BJ (cell line): ENCODE results near the gene SPTAN1. TPM values are rescaled to one million over a fixed set of nuclear protein-coding genes. Genes with fewer than 3 reads are reported as not detected.
"Not testable (repeated sequence)": the region's sequence is repeated elsewhere in the genome, so short reads cannot be mapped to it uniquely, and the experiment has no call there.

Experiments
- CTCF ChIA-PET: fragments of 350-600 bp; formaldehyde crosslinking; extraction: SDS; loops from one replicate; lab custom pipeline; 2021; ENCODE audit warnings: antibody characterized with exemption, inconsistent platforms; lab: Yijun Ruan, JAX
- POLR2A ChIA-PET: fragments of 300-600 bp; sonication (Branson Sonifier 250); formaldehyde crosslinking; extraction: SDS; loops from one replicate; lab custom pipeline; 2021; ENCODE audit warnings: antibody characterized with exemption; lab: Charles Lee
- DNase-seq: peaks from one replicate; pipeline ENCODE4 v3.0.0-alpha.2; 2011; ENCODE audit warnings: low read depth
- H3K27me3 ChIP-seq: 2 replicates; pipeline ENCODE4 v1.6.0; 2011; ENCODE audit warnings: low read length; ENCODE audit not compliant: control insufficient read depth, insufficient read depth
- H3K36me3 ChIP-seq: 2 replicates; pipeline ENCODE4 v1.5.1; 2011; ENCODE audit warnings: low read length; ENCODE audit not compliant: control insufficient read depth, insufficient read depth
- H3K4me3 ChIP-seq: 2 replicates; pipeline ENCODE4 v1.5.1; 2011; ENCODE audit warnings: low read depth, mild to moderate bottlenecking, control low read depth, low read length
- polyA minus RNA-seq: library from RNA; depleted of rRNA, polyadenylated mRNA; stranded (reverse); fragments of >200 nt; gene quantifications from 2 replicates; pipeline ENCODE4 v1.2.3, GENCODE V29; 2011; rRNA and poly(A)+ RNA removed
- polyA plus RNA-seq: library from polyadenylated mRNA; depleted of rRNA; stranded (reverse); fragments of >200 nt; gene quantifications from 2 replicates; pipeline ENCODE4 v1.2.3, GENCODE V29; 2011; rRNA removed
- TF ChIP-seq, protein P1 (sequence below): IDR thresholded peaks from 2 replicates; pipeline ENCODE4 v1.5.1; 2011; ENCODE audit warnings: low read depth, mild to moderate bottlenecking, control low read depth, inconsistent platforms, low read length, moderate library complexity; ENCODE audit not compliant: insufficient read depth

SPTAN1 gene
- polyA plus RNA-seq: 201 and 317 TPM in 2 replicates
- 561 and 622 TPM in 2 replicates for polyA minus RNA-seq

DNA sequence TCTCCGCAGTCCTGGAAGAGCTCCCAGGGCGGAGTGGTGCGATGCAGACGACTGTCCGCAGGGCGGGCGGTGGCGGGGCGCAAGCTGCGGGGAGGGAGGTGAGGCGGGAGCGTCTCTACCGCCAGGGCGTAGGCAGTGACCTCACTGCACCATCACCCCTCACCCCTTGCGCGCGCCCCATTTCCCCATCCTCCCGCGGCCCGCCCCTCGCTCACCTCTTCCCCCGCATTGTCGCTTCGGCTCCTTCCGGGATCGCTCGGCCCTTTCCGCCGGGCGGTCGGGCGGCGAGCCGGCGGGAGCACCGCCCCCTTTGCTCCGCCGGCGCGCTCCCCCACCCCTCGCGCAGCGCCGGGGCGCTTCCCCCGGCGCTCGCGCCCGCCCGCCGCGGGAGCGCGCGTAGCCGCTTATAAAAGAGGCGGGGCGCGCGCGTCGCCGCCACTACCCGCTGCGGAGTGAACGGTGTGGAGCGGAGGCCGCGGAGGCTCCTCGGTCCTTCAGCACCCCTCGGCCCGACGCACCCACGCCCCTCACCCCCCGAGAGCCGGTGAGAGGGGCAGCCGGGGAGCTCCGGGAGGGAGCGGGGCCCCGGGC, at the start of gene SPTAN1:
Gene SPTAN1, plus strand, starts transcription at position 435 of the 591 bp plus-strand sequence. CDS start 14,154 bp downstream, outside the sequence.
- CTCF ChIA-PET: interaction anchor here (0.6 to 1.8 kb wide), 4 partner anchors 83 to 190 kb away, joined by 3 to 5 read pairs (median 4); partner anchors contain the start of gene CERCAM
- DNase-seq: peak; percentile 63
- TF ChIP-seq, protein P1, sequence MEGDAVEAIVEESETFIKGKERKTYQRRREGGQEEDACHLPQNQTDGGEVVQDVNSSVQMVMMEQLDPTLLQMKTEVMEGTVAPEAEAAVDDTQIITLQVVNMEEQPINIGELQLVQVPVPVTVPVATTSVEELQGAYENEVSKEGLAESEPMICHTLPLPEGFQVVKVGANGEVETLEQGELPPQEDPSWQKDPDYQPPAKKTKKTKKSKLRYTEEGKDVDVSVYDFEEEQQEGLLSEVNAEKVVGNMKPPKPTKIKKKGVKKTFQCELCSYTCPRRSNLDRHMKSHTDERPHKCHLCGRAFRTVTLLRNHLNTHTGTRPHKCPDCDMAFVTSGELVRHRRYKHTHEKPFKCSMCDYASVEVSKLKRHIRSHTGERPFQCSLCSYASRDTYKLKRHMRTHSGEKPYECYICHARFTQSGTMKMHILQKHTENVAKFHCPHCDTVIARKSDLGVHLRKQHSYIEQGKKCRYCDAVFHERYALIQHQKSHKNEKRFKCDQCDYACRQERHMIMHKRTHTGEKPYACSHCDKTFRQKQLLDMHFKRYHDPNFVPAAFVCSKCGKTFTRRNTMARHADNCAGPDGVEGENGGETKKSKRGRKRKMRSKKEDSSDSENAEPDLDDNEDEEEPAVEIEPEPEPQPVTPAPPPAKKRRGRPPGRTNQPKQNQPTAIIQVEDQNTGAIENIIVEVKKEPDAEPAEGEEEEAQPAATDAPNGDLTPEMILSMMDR: 0 out of 2 replicates have a peak, but pooled peaks have one; percentile 8
- Histone ChIP-seq H3K36me3 (no peaks in the 10 kb centered on the region), H3K27me3 (no peaks in the 10 kb centered on the region), H3K4me3 (peak within 1 kb of the TSS; percentile 92)
- POLR2A ChIA-PET: interaction anchor here (0.5 to 1.1 kb wide), 5 partner anchors 24 to 131 kb away, joined by 3 to 8 read pairs (median 4); partner anchors contain the start of genes CERCAM and GLE1

DNA sequence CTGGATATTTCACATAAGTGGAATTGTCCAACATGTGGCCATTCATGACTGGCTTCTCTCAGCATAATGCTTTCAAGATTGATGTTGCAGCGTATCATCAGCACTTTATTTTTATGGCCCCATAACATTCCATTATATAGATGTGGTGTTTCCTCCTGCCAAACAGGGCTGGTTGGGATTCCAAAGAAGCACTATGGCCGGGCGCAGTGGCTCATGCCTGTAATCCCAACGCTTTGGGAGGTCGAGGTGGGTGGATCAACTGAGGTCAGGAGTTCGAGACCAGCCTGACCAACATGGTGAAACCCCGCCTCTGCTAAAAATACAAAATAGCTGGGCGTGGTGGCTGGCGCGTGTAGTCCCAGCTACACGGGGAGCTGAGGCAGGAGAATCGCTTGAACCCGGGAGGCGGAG, 49.0 kb upstream of the SPTAN1 start:
- DNase-seq: peak; percentile 81
- POLR2A ChIA-PET, H3K36me3 ChIP-seq, H3K4me3 ChIP-seq, H3K27me3 ChIP-seq: not testable (repeated sequence)
- CTCF ChIA-PET: interaction anchor here (0.8 kb wide), 1 partner anchor 162 kb away, joined by 3 read pairs; no protein-coding TSS in a partner anchor

DNA sequence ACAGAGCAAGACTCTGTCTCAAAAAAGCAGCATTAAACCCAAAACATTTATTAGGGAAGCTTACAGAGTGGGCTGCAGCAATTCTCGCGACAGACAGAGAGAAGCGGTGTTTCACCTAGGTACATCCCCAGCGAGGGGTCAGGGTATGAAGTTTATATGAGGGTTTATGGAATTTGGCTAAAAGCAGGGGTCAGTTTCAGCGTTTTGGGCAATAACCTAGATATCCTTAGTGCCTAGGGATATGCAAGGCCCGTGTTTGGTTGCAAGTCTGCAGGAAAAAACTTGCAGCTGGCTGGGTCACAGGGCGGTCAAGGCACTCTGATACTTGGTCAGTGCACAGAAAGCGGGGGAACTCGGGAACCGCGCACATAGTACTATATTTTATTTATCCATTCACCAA, 48.5 kb upstream of the SPTAN1 start:
- DNase-seq: no peak
- CTCF ChIA-PET: interaction anchor here (0.8 kb wide), 1 partner anchor 162 kb away, joined by 3 read pairs; no protein-coding TSS in a partner anchor
- H3K27me3 ChIP-seq: no peaks in the 10 kb centered on the region
- TF ChIP-seq, protein P1: no peak
- peak overlapping the region; percentile 82 for H3K4me3 ChIP-seq
- POLR2A ChIA-PET: no interaction called here
- H3K36me3 ChIP-seq: peaks cover 7% of the 10 kb centered on the region

GRCh38 chr9:128504485-128505413, 47.6 kb upstream of the SPTAN1 start, which contains the start of gene GLE1:
TSS of gene GLE1 (plus strand) at chr9:128504719. CDS start at chr9:128504806, 87 bp downstream.
- no peaks in the 10 kb centered on the region for H3K27me3 ChIP-seq
- peak within 1 kb of the TSS; percentile 82 for H3K4me3 ChIP-seq
- CTCF ChIA-PET: interaction anchor here (0.6 to 1.1 kb wide), 3 partner anchors 16 to 767 kb away, joined by 3 read pairs; no protein-coding TSS in a partner anchor
- POLR2A ChIA-PET: interaction anchor here (1.1 kb wide), 1 partner anchor 48 kb away, joined by 3 read pairs; the partner anchor contains the start of gene SPTAN1
- TF ChIP-seq, protein P1: no peak
- H3K36me3 ChIP-seq: peaks cover 10% of the 10 kb centered on the region
- peak; percentile 51 for DNase-seq

GRCh38 chr9:128505414-128505765, 47.0 kb upstream of the SPTAN1 start:
- POLR2A ChIA-PET: interaction anchor here (1.1 kb wide), 1 partner anchor 47 kb away, joined by 3 read pairs; the partner anchor contains the start of gene SPTAN1
- CTCF ChIA-PET: interaction anchor here (1.1 kb wide), 1 partner anchor 16 kb away, joined by 3 read pairs; no protein-coding TSS in a partner anchor

DNA sequence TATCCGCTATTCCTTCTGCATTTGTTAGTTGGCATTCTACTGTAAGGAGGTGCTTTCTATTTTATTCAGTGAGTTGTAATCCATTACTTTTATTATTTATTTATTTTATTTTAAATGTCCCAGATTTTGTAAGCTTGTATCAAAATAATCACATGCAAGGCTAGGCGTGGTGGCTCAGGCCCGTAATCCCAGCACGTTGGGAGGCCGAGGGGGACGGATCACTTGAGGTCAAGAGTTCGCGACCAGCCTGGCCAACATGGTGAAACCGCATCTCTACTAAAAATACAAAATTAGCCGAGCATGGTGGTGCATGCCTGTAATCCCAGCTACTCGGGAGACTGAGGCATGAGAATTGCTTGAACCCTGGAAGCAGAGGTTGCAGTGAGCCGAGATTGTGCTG, 46.5 kb upstream of the SPTAN1 start:
- H3K36me3 ChIP-seq, CTCF ChIA-PET, H3K4me3 ChIP-seq, DNase-seq, POLR2A ChIA-PET, H3K27me3 ChIP-seq: not testable (repeated sequence)

More at GRCh38 chr9:128505414-128505765, 47.0 kb upstream of the SPTAN1 start:
- no peak for DNase-seq
- Histone ChIP-seq H3K27me3 (no peaks in the 10 kb centered on the region), H3K4me3 (peak overlapping the region; percentile 82), H3K36me3 (peaks cover 8% of the 10 kb centered on the region)
- TF ChIP-seq, protein P1: no peak
